K562 (cell line): ENCODE measurements around the gene MT1HL1.

ENCODE experiments used
- CEBPB ChIP-seq: fragments of 450-650 bp; IDR thresholded peaks from 2 replicates; pipeline ENCODE4 v1.6.1; 2016; ENCODE audit warnings: missing genetic modification characterization, missing compliant biosample characterization
- CREB1 ChIP-seq, 2 experiments: sonication (generic) in 1 of 2; formaldehyde crosslinking in 1 of 2; IDR thresholded peaks; 2 replicates each; pipeline versions ENCODE4 v1.6.1 to v1.8.0; 2012 to 2022; ENCODE audit warnings: inconsistent platforms in 1 of 2, mild to moderate bottlenecking in 1 of 2, missing genetic modification reagents in 1 of 2, moderate library complexity in 1 of 2
- KLF13 ChIP-seq: fragments of 450-650 bp; IDR thresholded peaks from 2 replicates; pipeline ENCODE4 v1.6.1; 2016; ENCODE audit warnings: missing genetic modification characterization, low read depth, mild to moderate bottlenecking, missing compliant biosample characterization, moderate library complexity, borderline replicate concordance
- MTA3 ChIP-seq: fragments of 450-650 bp; formaldehyde crosslinking; IDR thresholded peaks from 2 replicates; pipeline ENCODE4 v1.6.1; 2017; ENCODE audit warnings: mild to moderate bottlenecking, borderline replicate concordance
- NCOA1 ChIP-seq: fragments of 450-650 bp; IDR thresholded peaks from 2 replicates; pipeline ENCODE4 v1.6.1; 2016; ENCODE audit warnings: low read depth
- NFIC ChIP-seq: fragments of 450-650 bp; IDR thresholded peaks from 2 replicates; pipeline ENCODE4 v1.6.1; 2017; ENCODE audit warnings: mild to moderate bottlenecking, inconsistent platforms
- POLR2AphosphoS5 ChIP-seq: IDR thresholded peaks from 2 replicates; pipeline ENCODE4 v1.6.1; 2011; ENCODE audit warnings: mild to moderate bottlenecking, low read depth, low read length, moderate library complexity; ENCODE audit not compliant: control insufficient read depth, insufficient read depth
- SMC3 ChIP-seq: conservative IDR thresholded peaks from 2 replicates; pipeline ENCODE4 v1.6.1; 2011; ENCODE audit warnings: low read depth, low read length, improper control_type of control experiment; ENCODE audit not compliant: insufficient read depth
- STAT5B ChIP-seq: fragments of 250-450 bp; sonication (Bioruptor Pico); IDR thresholded peaks from 2 replicates; pipeline ENCODE4 v1.8.0; 2021; ENCODE audit warnings: mild to moderate bottlenecking, inconsistent platforms
- TCF7L2 ChIP-seq: fragments of 150-350 bp; IDR thresholded peaks from 2 replicates; pipeline ENCODE4 v1.6.1; 2016; ENCODE audit warnings: low read depth, mild to moderate bottlenecking, low read length, moderate library complexity
- ZNF24 ChIP-seq: fragments of 450-650 bp; IDR thresholded peaks from 2 replicates; pipeline ENCODE4 v1.6.1; 2016
- ZNF75A ChIP-seq: fragments of 450-650 bp; formaldehyde crosslinking; IDR thresholded peaks from 2 replicates; pipeline ENCODE4 v1.4.0; 2020; ENCODE audit warnings: mild to moderate bottlenecking
- TF ChIP-seq, protein P1 (sequence below): sonication (generic); formaldehyde crosslinking; IDR thresholded peaks from 2 replicates; pipeline ENCODE4 v1.8.1; 2023; ENCODE audit warnings: mild to moderate bottlenecking, missing genetic modification reagents, moderate library complexity
- TF ChIP-seq, protein P2 (sequence below), 3 experiments: IDR thresholded peaks in 2 of 3; conservative IDR thresholded peaks in 1 of 3; 2 replicates each; pipeline ENCODE4 v1.5.1; 2011 to 2012; ENCODE audit warnings: low read length in 3 of 3, mild to moderate bottlenecking in 3 of 3, control low read depth in 2 of 3, improper control_type of control experiment in 1 of 3, inconsistent platforms in 1 of 3, low read depth in 1 of 3, mixed read lengths in 1 of 3, moderate library complexity in 1 of 3; ENCODE audit not compliant: insufficient read depth in 2 of 3

DNA sequence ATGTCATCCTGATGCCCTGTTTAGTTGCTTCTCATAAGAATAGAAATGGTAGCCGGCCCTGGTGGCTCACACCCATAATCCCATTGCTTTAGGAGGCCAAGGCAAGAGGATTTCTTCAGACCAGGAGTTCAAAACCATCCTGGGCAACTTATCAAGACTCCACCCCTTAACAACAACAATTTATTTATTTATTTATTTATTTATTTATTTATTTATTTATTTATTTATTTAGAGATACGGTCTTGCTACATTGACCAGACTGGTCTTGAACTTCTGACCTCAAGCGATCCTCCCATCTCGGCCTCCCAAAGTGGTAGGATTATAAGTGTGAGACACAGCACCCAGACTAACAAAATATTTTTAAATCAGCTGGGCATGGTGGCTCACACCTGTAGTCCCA is 4.0 kb downstream of the MT1HL1 start:
- TF ChIP-seq NCOA1 (no peak), ZNF75A (CRISPR knock-in tag) (no peak), KLF13 (tag) (no peak), POLR2AphosphoS5 (no peak), CEBPB (tag) (no peak), CREB1 (IDR thresholded peaks at IDR 0.05) (no peak), CREB1 (CRISPR knock-in tag; IDR thresholded peaks at IDR 0.05) (no peak), NFIC (no peak), SMC3 (no peak), ZNF24 (no peak), STAT5B (CRISPR knock-in tag) (no peak), MTA3 (no peak), TCF7L2 (no peak)
- TF ChIP-seq, protein P1, sequence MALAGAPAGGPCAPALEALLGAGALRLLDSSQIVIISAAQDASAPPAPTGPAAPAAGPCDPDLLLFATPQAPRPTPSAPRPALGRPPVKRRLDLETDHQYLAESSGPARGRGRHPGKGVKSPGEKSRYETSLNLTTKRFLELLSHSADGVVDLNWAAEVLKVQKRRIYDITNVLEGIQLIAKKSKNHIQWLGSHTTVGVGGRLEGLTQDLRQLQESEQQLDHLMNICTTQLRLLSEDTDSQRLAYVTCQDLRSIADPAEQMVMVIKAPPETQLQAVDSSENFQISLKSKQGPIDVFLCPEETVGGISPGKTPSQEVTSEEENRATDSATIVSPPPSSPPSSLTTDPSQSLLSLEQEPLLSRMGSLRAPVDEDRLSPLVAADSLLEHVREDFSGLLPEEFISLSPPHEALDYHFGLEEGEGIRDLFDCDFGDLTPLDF: no peak
- TF ChIP-seq, protein P2, sequence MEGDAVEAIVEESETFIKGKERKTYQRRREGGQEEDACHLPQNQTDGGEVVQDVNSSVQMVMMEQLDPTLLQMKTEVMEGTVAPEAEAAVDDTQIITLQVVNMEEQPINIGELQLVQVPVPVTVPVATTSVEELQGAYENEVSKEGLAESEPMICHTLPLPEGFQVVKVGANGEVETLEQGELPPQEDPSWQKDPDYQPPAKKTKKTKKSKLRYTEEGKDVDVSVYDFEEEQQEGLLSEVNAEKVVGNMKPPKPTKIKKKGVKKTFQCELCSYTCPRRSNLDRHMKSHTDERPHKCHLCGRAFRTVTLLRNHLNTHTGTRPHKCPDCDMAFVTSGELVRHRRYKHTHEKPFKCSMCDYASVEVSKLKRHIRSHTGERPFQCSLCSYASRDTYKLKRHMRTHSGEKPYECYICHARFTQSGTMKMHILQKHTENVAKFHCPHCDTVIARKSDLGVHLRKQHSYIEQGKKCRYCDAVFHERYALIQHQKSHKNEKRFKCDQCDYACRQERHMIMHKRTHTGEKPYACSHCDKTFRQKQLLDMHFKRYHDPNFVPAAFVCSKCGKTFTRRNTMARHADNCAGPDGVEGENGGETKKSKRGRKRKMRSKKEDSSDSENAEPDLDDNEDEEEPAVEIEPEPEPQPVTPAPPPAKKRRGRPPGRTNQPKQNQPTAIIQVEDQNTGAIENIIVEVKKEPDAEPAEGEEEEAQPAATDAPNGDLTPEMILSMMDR (IDR thresholded peaks at IDR 0.05 in 2 of 3, conservative IDR thresholded peaks at IDR 0.05 in 1 of 3; ENCODE audit: insufficient read depth in 2 of 3, low read depth in 1 of 3, low read length in 3 of 3): no peak
